Measurements from ENCODE around the gene STK25. TPM values are rescaled to one million over a fixed set of nuclear protein-coding genes. Genes with fewer than 3 reads are reported as not detected.

The STK25 gene
- total and polyA plus RNA-seq, 10 of the 15 experiments (the other 5 are each of a cell fraction or from before 2014, with no cell fraction given) = 6.0 to 154 (median 89.3) TPM

DNA sequence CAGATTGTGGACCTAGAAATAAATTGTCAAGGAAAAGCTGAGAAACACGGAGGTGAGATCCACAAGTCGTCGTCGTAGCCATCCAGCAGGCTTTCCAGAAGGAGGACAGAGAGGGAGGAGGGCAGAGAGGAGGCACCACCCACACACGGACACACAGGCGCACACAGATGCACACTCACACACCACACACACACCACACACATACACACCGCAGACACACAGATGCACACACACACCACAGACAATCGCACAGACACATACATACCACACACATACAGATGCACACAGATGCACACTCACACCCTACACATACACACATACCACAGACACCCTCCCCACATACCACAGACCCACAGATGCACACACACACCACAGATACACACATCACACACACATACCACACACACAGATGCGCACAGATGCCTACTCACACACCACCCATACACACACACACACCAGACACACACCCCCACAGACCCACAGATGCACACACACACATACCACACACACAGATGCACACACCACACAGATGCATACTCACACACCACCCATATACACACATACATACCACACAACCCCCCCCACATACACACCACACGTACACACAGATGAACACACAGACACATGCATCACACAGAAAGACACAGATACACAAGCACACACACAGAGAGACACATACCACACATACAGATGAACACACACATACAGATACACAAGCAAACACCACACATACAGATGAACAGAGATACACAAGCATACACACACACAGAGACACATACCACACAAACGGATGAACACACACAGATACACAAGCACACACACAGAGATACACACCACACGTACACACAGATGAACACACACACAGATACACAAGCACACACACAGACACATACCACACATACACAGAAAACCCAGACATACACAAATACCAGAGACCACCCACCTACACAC is 37.4 kb upstream of the STK25 start (continued):
- TF ChIP-seq, protein P1, sequence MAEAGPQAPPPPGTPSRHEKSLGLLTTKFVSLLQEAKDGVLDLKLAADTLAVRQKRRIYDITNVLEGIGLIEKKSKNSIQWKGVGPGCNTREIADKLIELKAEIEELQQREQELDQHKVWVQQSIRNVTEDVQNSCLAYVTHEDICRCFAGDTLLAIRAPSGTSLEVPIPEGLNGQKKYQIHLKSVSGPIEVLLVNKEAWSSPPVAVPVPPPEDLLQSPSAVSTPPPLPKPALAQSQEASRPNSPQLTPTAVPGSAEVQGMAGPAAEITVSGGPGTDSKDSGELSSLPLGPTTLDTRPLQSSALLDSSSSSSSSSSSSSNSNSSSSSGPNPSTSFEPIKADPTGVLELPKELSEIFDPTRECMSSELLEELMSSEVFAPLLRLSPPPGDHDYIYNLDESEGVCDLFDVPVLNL (IDR thresholded peaks at IDR 0.05; ENCODE audit: low read depth, low read length) = no peak
- no peak for TF ChIP-seq TCF7 (IDR thresholded peaks at IDR 0.05; ENCODE audit: borderline replicate concordance)
- TF ChIP-seq, protein P2, sequence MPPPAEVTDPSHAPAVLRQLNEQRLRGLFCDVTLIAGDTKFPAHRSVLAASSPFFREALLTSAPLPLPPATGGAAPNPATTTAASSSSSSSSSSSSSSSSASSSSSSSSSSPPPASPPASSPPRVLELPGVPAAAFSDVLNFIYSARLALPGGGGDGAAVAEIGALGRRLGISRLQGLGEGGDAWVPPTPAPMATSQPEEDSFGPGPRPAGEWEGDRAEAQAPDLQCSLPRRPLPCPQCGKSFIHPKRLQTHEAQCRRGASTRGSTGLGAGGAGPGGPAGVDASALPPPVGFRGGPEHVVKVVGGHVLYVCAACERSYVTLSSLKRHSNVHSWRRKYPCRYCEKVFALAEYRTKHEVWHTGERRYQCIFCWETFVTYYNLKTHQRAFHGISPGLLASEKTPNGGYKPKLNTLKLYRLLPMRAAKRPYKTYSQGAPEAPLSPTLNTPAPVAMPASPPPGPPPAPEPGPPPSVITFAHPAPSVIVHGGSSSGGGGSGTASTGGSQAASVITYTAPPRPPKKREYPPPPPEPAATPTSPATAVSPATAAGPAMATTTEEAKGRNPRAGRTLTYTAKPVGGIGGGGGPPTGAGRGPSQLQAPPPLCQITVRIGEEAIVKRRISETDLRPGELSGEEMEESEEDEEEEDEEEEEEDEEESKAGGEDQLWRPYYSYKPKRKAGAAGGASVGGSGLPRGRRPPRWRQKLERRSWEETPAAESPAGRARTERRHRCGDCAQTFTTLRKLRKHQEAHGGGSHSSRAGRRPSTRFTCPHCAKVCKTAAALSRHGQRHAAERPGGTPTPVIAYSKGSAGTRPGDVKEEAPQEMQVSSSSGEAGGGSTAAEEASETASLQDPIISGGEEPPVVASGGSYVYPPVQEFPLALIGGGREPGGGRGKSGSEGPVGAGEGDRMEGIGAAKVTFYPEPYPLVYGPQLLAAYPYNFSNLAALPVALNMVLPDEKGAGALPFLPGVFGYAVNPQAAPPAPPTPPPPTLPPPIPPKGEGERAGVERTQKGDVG (CRISPR knock-in tag; IDR thresholded peaks at IDR 0.05) = no peak
- TF ChIP-seq SMAD5 (IDR thresholded peaks at IDR 0.05; ENCODE audit: low read depth) = no peak
- TF ChIP-seq RB1 (IDR thresholded peaks at IDR 0.05; ENCODE audit: borderline replicate concordance) = no peak
- TF ChIP-seq CEBPB (IDR thresholded peaks at IDR 0.05; ENCODE audit: borderline replicate concordance in 1 of 2, low read depth in 2 of 2, low read length in 2 of 2) = no peak
- TF ChIP-seq, protein P3, sequence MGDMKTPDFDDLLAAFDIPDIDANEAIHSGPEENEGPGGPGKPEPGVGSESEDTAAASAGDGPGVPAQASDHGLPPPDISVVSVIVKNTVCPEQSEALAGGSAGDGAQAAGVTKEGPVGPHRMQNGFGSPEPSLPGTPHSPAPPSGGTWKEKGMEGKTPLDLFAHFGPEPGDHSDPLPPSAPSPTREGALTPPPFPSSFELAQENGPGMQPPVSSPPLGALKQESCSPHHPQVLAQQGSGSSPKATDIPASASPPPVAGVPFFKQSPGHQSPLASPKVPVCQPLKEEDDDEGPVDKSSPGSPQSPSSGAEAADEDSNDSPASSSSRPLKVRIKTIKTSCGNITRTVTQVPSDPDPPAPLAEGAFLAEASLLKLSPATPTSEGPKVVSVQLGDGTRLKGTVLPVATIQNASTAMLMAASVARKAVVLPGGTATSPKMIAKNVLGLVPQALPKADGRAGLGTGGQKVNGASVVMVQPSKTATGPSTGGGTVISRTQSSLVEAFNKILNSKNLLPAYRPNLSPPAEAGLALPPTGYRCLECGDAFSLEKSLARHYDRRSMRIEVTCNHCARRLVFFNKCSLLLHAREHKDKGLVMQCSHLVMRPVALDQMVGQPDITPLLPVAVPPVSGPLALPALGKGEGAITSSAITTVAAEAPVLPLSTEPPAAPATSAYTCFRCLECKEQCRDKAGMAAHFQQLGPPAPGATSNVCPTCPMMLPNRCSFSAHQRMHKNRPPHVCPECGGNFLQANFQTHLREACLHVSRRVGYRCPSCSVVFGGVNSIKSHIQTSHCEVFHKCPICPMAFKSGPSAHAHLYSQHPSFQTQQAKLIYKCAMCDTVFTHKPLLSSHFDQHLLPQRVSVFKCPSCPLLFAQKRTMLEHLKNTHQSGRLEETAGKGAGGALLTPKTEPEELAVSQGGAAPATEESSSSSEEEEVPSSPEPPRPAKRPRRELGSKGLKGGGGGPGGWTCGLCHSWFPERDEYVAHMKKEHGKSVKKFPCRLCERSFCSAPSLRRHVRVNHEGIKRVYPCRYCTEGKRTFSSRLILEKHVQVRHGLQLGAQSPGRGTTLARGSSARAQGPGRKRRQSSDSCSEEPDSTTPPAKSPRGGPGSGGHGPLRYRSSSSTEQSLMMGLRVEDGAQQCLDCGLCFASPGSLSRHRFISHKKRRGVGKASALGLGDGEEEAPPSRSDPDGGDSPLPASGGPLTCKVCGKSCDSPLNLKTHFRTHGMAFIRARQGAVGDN (IDR thresholded peaks at IDR 0.05) = no peak
- TF ChIP-seq CBFB (IDR thresholded peaks at IDR 0.05; ENCODE audit: low read depth) = no peak
- TF ChIP-seq, protein P4, sequence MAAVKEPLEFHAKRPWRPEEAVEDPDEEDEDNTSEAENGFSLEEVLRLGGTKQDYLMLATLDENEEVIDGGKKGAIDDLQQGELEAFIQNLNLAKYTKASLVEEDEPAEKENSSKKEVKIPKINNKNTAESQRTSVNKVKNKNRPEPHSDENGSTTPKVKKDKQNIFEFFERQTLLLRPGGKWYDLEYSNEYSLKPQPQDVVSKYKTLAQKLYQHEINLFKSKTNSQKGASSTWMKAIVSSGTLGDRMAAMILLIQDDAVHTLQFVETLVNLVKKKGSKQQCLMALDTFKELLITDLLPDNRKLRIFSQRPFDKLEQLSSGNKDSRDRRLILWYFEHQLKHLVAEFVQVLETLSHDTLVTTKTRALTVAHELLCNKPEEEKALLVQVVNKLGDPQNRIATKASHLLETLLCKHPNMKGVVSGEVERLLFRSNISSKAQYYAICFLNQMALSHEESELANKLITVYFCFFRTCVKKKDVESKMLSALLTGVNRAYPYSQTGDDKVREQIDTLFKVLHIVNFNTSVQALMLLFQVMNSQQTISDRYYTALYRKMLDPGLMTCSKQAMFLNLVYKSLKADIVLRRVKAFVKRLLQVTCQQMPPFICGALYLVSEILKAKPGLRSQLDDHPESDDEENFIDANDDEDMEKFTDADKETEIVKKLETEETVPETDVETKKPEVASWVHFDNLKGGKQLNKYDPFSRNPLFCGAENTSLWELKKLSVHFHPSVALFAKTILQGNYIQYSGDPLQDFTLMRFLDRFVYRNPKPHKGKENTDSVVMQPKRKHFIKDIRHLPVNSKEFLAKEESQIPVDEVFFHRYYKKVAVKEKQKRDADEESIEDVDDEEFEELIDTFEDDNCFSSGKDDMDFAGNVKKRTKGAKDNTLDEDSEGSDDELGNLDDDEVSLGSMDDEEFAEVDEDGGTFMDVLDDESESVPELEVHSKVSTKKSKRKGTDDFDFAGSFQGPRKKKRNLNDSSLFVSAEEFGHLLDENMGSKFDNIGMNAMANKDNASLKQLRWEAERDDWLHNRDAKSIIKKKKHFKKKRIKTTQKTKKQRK (IDR thresholded peaks at IDR 0.05; ENCODE audit: low read depth, low read length) = no peak
- no peak for TF ChIP-seq YY1 (IDR thresholded peaks at IDR 0.05; ENCODE audit: low read depth, low read length)
